ENCODE data around the gene DET1.
"Not testable (repeated sequence)": the region's sequence is repeated elsewhere in the genome, so short reads cannot be mapped to it uniquely, and the experiment has no call there.

The DET1 gene

GRCh38 chr15:88546248-88547129 lies at the start of gene DET1:
Gene DET1 (minus strand): TSS chr15:88546681. CDS start chr15:88531705, 14,976 bp downstream.
- DNase-seq = peak; percentile 86 to 95 (median 88)

GRCh38 chr15:88591384-88591783 lies 44.9 kb upstream of the DET1 start:
- DNase-seq = no peak

GRCh38 chr15:88590759-88591158 lies 44.3 kb upstream of the DET1 start:
- DNase-seq = no peak

DNA sequence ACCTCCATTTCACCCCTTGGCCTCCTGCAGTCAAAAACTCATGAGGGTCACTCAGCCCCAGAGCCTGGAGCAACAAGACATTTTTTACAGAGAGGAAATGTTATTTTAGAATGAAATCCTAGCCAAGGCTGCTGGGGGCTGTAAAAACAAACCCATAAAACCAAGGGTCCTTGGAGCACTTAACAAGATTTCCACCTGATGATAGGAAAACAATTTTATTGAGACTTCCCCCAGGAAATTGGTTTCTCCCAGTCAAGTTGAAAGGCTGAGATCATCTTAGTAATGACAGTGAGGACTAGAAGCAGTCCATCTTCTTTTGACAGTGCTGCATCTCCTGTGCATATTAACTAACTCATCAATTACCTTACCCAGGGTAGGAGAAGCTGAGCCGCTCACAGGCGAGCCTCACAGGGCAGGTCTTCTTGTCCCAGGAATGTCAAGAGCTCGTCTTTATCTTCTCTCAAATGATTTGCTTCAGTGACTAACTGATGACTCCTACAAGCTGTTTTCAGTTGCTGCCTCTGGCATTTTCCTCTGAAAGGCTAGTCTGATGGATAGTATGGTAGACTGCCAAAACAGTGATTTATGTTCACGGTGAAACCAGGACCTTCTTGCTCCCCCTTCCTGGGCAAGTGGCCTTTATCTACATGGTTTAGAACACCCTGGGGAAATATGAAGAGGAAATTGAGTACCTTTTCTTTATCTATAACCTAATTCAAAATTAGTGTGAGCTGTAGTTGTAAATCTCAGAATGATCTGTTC lies 40.1 kb upstream of the DET1 start:
- no peak for DNase-seq

- no peak for DNase-seq
These were observed 34.1 kb upstream of the DET1 start for GRCh38 chr15:88580532-88580931.

DNA sequence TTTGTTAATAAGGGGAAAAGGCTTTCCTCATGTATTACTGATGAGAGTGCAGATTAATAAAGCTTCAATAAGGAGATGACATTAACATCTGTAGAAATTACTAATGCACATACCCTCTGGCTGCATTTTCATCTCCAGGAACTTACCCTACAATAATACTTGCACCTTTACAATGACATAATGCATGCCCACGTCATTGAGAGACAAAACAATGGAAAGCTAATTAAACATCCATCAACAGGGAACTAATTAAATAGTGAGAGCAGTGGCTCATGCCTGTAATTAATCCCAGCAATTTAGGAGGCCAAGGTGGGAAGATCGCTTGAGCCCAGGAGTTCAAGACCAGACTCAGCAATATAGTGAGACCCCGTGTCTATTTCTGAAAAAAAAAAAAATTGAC lies 32.8 kb upstream of the DET1 start:
- no peak for DNase-seq

GRCh38 chr15:88574655-88575054 lies 28.2 kb upstream of the DET1 start:
- DNase-seq = no peak

GRCh38 chr15:88574077-88574476 lies 27.6 kb upstream of the DET1 start:
- DNase-seq = no peak

DNA sequence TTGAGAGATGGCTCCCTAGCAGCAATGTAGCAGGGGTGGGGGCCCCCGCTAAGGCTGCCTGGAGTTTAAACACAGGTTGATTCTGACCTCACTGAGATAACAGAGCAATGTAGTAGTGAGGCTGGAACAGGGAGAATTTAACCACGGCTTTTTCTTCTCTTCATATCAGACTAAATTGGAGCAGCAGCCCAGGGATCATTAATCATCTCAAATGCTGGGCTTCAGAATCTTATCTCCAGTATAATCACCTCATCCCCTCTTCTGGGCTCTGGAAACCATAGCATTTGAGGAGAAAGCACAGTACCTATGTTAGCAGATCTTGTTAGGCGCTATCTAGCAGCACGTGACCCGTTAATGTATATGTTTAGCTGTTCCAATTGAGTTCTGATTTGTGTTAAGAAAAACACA lies 25.4 kb upstream of the DET1 start:
- no peak for DNase-seq

DNA sequence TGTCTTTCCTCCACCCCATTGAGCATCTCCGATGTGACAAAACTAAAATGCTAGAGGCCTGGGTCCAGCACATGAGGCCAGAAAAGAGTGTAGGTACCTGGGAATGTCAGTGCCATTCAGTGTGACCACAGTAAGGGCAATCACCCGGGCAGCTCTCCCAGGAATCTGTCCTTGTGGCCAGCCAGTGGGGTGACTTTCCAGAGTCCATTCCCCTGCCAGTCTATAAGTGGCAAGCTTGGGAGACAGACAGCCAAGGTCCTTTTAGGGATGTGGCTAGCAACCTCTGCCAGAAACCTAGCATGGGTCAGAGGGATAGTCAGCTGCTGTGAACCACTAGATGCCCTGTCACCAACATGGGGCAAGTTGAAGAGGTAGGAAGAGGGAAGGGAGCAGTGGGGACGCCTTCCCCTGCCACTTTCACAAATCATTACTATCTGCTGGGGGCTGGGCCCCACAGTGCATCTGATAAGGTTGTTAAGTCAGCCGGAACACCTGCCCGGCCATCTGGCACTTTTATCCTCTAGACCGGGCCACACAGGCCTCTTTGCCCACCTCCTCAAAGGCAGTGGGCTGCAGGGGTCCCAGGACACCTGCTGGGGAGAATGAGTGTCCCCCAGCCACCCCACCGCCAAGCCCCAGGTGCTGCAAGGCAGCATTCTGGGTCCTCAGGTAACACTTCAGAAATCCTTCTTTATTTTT lies 24.8 kb upstream of the DET1 start:
- DNase-seq = no peak

- no peak for DNase-seq
These were observed 22.1 kb upstream of the DET1 start for GRCh38 chr15:88568589-88568988.

GRCh38 chr15:88564741-88565140 lies 18.3 kb upstream of the DET1 start:
- no peak for DNase-seq

GRCh38 chr15:88563638-88564037 lies 17.2 kb upstream of the DET1 start:
- DNase-seq = no peak

- DNase-seq = not testable (repeated sequence)
These were observed 13.1 kb upstream of the DET1 start for GRCh38 chr15:88559565-88559964.

DNA sequence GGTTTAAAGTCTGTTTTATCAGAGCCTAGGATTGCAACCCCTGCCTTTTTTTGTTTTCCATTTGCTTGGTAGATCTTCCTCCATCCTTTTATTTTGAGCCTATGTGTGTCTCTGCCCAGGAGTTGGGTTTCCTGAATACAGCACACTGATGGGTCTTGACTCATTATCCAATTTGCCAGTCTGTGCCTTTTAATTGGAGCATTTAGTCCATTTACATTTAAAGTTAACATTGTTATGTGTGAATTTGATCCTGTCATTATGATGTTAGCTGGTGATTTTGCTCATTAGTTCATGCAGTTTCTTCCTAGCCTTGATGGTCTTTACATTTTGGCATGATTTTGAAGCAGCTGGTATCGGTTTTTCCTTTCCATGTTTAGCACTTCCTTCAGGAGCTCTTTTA lies 11.5 kb upstream of the DET1 start:
- DNase-seq = not testable (repeated sequence)

- DNase-seq = not testable (repeated sequence)
These were observed 1.5 kb upstream of the DET1 start for GRCh38 chr15:88548009-88548408.

- DNase-seq = not testable (repeated sequence)
These were observed 768 bp downstream of the DET1 start for GRCh38 chr15:88545578-88546247.

GRCh38 chr15:88543065-88543776 lies 3.3 kb downstream of the DET1 start:
- DNase-seq = no peak

GRCh38 chr15:88542342-88542733 lies 4.1 kb downstream of the DET1 start:
- DNase-seq = no peak

GRCh38 chr15:88541709-88542341 lies 4.7 kb downstream of the DET1 start:
- DNase-seq = no peak

- not testable (repeated sequence) for DNase-seq
These were observed 5.4 kb downstream of the DET1 start for GRCh38 chr15:88541111-88541510.

GRCh38 chr15:88540350-88540749 lies 6.1 kb downstream of the DET1 start:
- DNase-seq = not testable (repeated sequence)

Measured in activated naive CD4-positive, alpha-beta T cell (primary cell).